GM21528 (cell line): ENCODE data around the gene ZSWIM7.

Source experiments
- ATAC-seq: cut with Tn5 transposase; IDR thresholded peaks from one replicate; pipeline ENCODE4 v1.9.1; 2021; ENCODE audit warnings: mild to moderate bottlenecking, moderate library complexity; ENCODE audit not compliant: unreplicated experiment, low FRiP score

The ZSWIM7 gene

DNA sequence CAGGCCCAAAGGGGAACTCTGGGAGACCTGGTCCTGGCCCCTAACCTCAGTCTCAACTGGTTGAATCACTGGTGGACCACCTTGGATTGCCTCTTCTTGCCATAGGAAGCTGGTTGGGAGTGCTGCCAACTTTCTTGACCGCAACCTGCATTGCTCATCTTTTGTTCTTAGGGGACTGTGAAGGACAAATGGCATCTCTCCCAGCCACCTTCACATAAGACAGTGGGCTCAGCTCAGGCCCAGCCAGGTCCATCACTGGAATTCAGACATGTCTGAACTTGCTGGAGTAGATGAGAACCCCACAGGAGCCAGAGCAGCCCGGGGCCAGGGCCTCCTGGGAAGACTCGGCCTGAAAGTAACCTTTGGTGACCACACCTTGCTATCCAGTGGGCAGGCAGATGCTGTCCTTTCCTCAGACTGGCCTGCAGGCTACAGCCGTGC lies 35.8 kb downstream of the ZSWIM7 start:
- no peak for ATAC-seq

DNA sequence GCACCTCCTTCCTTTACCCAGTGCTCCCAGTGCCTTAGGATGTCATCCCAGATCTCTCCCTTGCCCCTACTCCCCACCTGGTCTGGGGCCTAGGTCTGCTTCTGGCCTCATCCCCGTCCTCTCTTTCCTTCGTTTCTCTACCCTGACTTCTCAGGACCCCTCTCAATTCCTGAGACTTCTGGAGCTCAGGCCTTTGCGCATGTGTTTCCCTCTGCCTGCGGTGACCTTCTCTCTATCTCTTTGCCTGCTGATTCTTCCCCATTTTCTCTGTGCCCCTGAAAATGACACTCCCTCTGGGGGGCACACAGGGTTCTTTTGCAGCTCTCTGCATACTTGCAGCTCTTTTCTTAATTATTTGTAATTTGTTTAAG lies 41.0 kb downstream of the ZSWIM7 start:
- ATAC-seq = no peak

DNA sequence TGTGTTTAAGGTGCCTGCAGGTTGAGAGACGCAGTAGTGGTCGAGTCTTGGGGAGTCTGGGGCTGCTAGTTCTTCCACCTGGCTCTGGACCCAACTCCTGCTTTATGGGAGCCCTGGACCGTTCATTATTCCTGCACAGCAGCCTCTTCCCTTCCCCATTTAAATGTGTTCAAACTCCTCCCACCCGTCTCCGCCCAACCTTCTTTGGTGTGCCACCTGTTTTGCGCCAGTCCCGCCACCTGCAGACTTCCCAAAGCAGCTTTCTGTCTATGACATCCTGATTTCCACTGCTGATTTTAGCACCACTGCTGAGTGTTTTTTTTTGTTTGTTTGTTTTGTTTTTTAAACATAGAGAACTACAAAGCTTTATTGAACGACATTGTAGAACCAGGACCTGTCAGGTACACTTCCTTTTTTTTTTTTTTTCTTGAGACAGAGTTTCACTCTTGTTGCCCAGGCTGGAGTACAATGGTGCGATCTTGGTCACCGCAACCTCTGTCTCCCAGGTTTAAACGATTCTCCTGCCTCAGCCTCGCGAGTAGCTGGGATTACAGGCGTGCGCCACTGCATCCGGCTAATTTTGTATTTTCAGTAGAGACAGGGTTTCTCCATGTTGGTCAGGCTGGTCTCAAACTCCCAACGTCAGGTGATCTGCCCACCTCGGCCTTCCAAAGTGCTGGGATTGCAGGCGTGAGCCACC lies 41.7 kb downstream of the ZSWIM7 start:
- no peak for ATAC-seq

DNA sequence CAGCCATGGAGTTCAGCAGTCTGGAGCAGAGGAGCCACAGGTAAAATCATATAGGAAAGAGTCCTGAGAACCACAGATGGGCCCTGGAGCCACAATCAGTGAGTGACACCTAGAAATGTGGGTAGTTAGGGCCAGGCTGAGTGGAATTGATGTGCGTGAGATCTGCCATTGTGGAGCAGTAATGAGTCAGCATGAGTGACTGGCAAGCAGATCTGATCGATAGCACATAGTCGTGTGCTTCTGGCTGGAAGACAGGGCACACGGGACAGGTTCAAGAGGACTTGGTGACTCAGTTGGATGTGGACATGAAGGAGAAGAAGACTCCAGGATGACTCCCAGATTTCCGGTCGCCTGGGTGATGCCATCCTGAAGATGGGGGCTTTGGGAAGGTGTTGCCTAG lies 42.3 kb downstream of the ZSWIM7 start:
- ATAC-seq = no peak

DNA sequence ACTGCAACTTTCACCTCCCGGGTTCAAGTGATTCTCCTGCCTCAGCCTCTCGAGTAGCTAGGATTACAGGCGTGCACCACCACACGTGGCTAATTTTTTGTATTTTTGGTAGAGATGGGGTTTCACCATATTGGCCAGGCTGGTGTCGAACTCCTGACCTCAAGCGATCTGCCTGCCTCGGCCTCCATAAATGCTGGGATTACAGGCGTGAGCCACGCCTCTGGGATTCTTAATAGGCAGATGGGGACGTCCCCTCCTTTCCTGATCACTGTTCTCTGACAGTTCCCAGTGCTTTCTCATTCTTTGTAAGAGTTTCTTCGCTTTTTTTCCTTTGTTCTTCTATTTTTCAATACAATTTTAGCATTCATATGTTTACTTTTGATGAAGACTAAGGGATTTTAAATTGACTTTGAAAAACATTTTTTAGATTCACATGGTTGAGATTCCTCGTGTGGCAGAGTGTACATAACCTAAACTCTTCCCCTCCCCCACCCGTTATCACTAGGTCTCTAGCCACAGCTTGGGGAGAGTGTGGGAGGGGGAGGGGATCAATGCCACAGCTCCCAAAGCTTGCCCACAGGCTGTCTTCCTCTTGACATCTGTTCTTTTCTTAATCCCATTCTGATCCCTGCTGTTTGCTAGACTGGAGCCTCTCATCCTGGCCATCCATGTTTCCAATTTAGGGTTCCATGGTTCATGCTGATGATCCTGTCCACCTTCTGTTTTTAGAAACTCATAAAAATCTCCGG lies 43.5 kb downstream of the ZSWIM7 start:
- ATAC-seq = no peak

DNA sequence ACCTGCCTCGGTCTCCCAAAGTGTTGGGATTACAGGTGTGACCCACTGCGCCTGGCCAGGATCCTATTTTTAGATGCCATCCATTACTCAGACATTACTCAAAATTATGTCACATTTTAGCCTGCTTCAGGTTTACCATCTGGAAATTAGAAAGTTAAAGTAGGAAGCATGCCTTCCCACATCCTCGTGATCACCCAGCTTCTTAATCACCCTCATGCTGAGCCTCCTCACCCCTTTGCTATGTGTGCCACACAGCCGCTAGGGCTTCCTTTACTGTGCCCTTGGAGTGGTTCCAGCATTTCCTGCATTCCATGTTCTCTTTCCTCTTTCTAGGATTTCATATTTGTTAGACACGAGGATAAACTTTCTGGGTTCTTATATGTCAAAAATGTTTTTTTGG lies 45.3 kb downstream of the ZSWIM7 start:
- no peak for ATAC-seq

DNA sequence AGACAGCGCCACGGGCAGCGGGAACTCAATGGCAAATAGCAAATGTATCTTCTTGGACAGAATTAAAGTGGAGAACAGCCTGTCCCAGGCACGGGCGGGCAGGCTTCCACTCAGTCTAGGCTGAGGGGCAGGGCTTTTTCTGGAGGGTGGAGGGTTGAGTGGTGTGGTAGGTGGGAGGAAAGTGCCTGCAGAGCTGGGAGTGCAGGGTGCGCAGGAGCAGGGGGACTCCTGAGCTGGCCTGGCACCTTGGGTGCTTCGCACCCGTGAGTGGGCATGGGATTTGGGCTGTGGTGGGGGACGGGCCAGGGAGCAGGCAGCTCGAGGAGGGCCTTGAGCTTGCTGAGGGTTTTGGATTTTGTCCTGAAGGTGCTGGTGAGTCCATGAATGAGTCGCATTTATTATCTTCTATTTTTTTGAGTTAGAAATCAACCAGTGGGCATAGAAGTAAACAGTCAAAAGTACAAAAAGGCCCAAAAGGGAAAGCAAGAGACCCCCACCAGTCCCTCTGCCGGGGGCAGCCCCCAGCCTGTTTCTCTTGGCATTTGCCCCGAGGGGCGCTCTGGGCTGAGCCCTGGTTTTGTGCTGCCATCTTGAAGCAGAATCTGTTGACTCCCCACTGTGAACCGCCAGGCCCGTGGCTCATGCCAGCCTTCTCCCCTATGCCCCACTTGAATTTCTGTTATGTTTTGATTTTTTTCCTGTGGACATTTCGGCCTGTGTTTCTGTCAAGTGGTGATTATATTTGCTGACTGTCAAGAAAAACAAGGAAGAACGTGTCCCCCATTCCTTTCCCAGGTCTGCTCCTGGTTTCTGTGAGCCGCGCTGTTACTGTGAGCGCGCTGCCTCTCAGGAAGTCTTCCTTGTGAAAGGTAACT lies 46.4 kb downstream of the ZSWIM7 start:
- ATAC-seq = no peak

DNA sequence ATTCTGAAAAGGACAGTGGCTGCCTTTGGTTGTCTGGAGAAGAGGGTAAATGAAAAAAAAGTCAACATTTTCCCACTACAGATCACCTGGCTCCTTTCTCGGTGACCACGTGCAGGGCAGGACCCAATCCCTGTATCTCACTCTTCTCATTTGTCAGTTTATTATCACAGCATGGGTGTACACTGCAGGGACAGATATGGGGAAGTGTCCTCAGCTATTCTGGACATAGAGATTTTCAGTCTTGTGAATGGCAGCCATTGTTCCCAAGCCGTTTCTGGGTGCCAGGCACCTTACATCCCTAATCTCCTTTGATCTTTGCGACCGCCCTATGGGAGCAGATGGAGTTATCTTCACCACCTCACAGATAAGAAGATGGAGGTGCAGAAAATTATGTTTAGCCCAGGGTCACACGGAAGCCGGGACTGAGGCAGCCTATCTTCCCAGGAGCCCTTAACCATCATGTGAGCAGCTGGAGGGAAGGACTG lies 47.4 kb downstream of the ZSWIM7 start:
- no peak for ATAC-seq

DNA sequence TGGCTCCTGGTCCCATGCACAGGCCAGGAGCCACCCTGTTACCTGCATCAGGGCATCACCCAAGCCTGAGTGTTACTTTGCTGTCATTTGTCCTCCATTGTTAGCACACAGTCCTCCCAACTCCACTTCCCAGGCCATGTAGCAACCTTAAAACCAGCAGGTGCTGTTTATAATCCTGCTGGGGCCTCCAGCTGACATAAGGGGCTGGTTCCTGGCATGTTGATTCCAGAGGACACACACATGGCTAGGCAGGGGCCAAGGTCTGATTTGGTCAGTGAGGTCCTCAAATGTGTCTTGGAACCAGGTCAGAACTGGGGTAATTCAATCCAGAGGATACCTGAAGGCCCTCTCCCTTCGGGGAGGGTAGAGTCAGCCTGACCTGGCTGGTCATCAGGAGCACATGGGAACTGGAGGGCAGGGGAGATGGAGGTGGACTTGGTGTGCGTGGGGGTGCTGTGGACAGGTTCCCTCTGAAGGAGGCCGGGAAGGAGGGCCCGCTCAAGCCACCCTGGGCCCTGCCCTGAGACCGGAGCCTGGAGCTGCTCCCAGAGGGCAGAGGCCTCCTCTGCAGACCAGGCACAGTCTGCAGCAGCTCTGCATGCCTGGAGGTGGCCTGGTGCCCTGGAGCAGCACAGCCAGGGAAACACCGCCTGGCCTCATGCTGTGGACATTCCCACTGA lies 48.0 kb downstream of the ZSWIM7 start:
- ATAC-seq = no peak

DNA sequence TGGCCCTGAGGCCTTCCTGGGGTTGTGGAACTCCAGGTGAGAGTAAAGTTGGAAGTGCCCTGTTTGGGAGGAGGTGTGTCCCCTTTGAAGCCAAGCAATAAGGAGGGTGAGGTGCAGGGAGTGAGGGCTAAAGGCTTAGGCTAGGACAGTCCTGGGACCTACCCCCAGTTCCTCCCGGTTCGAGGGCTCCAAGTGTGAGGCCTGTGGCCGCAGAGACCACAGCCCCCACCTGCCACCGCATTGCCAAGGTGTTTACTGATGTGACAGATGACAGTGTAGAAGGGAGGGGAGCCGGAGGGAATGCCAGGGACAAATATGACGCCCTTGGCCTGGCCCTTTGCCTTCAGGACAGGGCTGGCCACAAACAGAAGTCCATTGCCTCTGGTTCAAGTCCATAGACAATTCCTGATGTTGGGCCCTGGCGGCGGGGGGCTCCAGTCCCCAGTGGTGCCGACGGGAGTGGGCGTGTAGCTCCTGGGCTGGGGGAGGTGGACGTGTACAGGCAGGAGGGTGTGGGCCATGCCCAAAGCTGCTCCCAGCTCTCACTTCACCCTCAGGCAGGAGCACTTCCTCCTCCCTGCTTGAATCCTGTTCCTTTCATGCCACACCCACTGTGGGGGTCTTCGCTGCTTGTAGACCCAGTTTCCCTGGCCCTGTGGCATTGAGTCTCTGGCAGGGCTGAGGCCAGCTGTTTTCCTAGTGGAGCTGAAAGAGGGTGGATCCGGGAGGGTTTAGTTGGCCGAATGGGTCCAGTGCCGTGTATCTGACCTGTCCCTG lies 51.3 kb downstream of the ZSWIM7 start:
- no peak for ATAC-seq

DNA sequence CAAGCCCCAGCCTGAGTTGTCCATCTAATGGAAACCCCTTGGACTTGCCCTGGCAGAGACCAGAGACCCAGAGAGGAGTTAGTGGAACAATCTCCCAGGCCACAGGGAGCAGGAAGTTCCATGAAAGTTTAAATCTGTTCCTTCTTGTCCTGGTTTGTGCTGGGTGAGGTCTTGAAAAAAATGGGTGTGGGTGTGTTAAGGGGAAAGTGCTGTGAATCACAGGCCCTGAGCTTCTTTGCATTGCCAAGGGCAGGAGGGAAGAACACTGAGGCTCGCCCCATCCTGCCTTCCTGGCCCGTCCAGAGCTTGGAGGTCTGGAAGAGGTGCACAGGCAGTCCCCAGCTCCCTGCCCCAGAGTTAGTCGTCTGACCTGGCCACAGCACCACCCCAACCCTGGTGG lies 52.2 kb downstream of the ZSWIM7 start:
- ATAC-seq = no peak

DNA sequence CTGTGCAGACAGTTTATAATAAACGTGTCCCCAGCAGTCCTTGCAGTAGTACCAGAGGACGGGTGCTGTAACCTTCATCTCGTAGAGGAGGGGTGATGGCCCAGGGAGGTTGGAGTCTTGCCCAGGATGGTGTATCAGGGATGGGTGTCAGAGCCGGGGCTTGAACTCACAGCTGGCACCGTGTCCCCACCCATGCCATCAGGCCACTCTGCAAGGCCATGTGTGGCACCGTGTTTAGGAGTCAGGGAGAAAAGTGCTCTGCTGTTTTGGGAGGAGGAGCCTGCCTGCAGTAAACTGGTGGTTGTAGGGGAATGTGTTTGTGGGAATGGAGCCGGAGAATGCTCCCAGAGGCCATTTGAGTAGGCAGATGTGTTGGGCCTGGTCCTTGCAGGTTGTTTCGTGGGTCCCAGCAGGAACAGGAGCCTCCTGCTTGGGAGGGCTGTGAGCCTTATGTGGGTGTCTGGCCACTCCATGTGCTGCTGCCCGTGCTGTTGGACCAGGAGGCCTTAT lies 52.8 kb downstream of the ZSWIM7 start:
- ATAC-seq = no peak

DNA sequence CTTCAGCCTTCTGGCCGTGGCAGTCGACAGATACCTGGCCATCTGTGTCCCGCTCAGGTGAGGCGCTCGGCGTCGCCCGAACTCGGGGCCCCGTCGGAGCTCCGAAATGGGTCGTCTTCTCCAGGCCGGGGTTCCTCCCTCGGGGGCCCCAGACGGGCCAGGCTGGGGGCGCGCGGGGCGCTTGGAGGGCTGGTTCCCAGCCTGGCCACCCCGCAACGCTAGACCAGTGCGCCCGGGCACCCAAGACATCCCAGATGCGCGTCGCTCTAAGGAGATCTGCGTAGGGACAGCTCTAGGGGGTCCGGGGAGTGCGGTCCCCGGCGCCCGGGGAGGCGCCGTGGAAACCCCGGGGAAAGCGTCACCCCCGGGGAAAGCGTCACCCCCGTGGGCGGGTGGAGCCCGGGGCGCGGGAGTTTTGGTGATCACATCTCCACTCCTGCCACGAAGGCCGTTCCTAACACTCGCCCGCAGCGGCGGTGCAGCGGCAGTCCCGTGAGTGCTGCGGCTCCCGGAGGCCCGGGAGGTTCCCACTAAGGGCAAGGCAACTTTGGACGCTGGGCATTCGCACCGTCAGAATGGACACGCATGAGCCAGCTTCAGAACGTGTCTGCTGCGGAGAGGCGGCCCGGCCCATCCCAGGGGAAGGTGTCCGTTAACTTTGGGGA lies 53.8 kb downstream of the ZSWIM7 start:
- no peak for ATAC-seq

DNA sequence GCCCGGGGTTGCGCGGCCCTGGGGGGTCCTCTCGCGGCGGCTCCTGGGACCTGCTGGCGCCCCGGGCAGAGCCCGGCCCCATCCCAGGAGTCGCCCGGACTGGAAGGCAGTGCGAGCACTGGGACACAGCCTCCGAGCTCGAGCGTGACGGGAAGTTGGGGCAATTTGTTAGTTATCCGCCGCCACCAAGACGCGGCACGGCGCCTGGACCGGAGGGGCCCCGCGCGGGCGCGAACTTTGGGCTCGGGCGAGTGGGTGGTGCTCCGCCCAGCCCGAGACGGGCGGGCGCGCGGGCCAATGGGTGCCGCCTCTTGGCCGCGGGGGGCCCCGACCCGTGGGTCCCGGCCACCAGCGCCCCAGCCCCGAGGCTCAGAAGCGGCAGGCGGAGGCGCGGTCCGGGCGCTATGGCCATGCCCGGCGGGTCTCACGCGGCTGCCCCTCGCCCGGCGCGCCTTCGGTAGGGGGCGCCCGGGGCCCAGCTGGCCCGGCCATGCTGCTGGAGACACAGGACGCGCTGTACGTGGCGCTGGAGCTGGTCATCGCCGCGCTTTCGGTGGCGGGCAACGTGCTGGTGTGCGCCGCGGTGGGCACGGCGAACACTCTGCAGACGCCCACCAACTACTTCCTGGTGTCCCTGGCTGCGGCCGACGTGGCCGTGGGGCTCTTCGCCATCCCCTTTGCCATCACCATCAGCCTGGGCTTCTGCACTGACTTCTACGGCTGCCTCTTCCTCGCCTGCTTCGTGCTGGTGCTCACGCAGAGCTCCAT lies 54.6 kb downstream of the ZSWIM7 start, which contains the start of gene ADORA2B:
Gene ADORA2B, plus strand, starts transcription at position 372 of the 768 bp plus-strand sequence. Its CDS starts 119 bp downstream, at position 491.
- ATAC-seq = no peak

DNA sequence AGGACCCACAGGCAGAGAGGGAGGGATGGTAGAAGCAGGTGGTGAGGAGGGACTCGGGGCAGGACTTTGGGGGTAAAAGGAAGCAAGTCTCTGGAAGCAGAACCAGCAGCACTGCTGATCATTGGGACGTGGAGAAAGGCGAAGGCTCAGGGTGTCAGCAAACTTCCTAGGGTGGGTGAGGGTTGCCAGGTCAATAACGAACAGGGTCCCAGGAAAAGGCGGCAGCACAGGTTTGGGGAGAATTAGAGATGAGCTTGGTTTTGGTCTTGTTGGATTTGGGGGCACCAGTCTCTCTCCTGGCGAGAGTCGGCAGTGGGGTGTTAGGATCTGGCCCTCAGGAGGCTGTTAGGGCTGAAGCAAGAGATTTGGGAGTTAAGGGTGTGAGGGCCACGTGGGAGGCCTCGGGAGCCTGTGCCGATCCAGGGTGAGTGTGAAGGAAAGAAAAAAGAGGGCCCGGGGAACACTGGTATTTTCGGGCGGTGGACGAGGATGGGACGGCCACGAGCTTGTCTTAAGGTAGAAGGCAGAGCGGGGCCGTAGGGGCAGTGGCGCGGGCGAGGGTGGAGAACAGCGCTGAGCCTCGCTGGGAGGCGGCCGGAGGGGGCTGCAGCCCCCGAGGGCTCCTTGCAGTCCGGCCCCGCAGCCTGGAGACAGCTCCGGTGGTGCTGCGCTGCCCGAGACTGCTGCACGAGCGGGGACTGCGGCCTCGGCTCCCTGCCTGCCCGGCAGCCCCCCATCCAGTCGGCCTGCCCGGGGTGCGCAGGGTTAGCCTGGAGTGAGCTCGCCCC lies 55.3 kb downstream of the ZSWIM7 start:
- no peak for ATAC-seq

DNA sequence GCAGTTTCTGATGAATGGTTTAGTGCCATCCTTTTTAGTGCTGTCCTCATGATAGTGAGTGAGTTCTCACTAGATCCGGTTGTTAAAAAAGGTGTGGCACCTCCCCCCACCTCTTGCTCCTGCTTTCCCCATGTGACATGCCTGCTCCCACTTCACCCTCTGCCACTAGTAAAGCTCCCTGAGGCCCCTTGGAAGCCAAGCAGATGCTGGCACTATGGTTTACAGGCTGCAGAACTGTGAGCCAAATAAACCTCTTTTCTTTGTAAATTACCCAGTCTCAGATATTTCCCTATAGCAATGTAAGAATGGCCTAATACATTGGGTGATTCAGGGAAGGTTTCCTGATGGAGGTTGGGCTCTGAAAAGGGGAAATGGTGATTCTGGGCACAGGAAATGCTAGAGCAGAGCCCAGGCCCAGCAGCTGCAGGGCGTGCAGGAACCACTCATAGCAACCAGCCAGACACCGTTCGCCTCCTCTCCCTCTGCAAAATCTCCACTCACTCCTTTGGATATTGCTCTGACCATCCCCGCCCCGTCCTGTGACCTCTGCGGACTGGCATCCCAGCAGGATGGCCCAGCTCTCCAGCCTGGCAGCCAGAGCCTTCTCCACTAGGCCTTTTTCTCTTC lies 57.2 kb downstream of the ZSWIM7 start:
- no peak for ATAC-seq

DNA sequence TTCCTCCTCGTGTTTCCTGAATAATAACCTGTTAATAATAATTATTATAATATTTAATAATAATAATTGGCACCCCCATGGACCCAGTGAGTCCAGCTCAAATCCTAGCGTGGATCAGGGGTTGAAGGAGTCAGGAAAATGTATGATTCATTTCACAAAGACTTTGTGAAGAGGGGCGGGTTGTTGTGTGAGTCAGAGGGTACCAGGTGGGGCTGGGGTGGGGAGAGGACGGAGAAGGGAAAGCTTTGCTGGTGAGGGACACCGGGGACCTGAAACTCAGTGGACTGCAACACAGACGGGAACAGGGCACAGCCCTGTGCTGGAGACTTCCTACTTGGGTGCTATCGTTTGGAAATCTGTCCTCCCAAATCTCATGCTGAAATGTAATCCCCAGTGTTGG lies 57.7 kb downstream of the ZSWIM7 start:
- no peak for ATAC-seq
